ENCODE measurements around the gene KBTBD4.
"Not testable (repeated sequence)": the region's sequence is repeated elsewhere in the genome, so short reads cannot be mapped to it uniquely, and the experiment has no call there.

The KBTBD4 gene

GRCh38 chr11:47558695-47559094 lies 20.1 kb downstream of the KBTBD4 start:
- no peak for DNase-seq

- not testable (repeated sequence) for DNase-seq
Observed at GRCh38 chr11:47557004-47557403, 21.8 kb downstream of the KBTBD4 start.

- no peak for DNase-seq
Observed at GRCh38 chr11:47553406-47553743, 25.4 kb downstream of the KBTBD4 start.

GRCh38 chr11:47552566-47553405 lies 26.0 kb downstream of the KBTBD4 start, which contains the start of gene CELF1:
Gene CELF1, minus strand, starts transcription at chr11:47553132. Its CDS starts 53,609 bp downstream, at chr11:47499523.
- DNase-seq: peak; percentile 90

GRCh38 chr11:47552056-47552565 lies 26.7 kb downstream of the KBTBD4 start:
- DNase-seq: peak; percentile 15

GRCh38 chr11:47551086-47551485 lies 27.7 kb downstream of the KBTBD4 start:
- DNase-seq: no peak

- DNase-seq: no peak
Observed at GRCh38 chr11:47550288-47551047, 28.3 kb downstream of the KBTBD4 start.

- DNase-seq: not testable (repeated sequence)
Observed at GRCh38 chr11:47546274-47546673, 32.5 kb downstream of the KBTBD4 start.

- no peak for DNase-seq
Observed at GRCh38 chr11:47545298-47545697, 33.5 kb downstream of the KBTBD4 start.

GRCh38 chr11:47541070-47541469 lies 37.7 kb downstream of the KBTBD4 start:
- DNase-seq: no peak

- DNase-seq: no peak
Observed at GRCh38 chr11:47539681-47540039, 39.1 kb downstream of the KBTBD4 start.

- no peak for DNase-seq
Observed at GRCh38 chr11:47538741-47539565, 39.8 kb downstream of the KBTBD4 start.

GRCh38 chr11:47536915-47537314 lies 41.9 kb downstream of the KBTBD4 start:
- no peak for DNase-seq

GRCh38 chr11:47534704-47535251 lies 44.0 kb downstream of the KBTBD4 start:
- no peak for DNase-seq

GRCh38 chr11:47533690-47534151 lies 45.0 kb downstream of the KBTBD4 start:
- no peak for DNase-seq

GRCh38 chr11:47532597-47533213 lies 46.1 kb downstream of the KBTBD4 start:
- DNase-seq: no peak

GRCh38 chr11:47531666-47532065 lies 47.1 kb downstream of the KBTBD4 start:
- no peak for DNase-seq

GRCh38 chr11:47530721-47531120 lies 48.0 kb downstream of the KBTBD4 start:
- DNase-seq: not testable (repeated sequence)

- no peak for DNase-seq
Observed at GRCh38 chr11:47529951-47530350, 48.8 kb downstream of the KBTBD4 start.

GRCh38 chr11:47527186-47527585 lies 51.6 kb downstream of the KBTBD4 start:
- DNase-seq: no peak

GRCh38 chr11:47526032-47526431 lies 52.7 kb downstream of the KBTBD4 start:
- DNase-seq: not testable (repeated sequence)

GRCh38 chr11:47524291-47524874 lies 54.4 kb downstream of the KBTBD4 start:
- peak; percentile 36 for DNase-seq
